SK-N-SH treated with all-trans-retinoic acid at 6 μM for 48 hours (cell line): ENCODE data around the gene NADSYN1.

Experiments used
- ATAC-seq: fragments of 200-7000 bp; cut with Tn5 transposase; 3 replicates; pipeline ENCODE4 v1.9.1; 2020; ENCODE audit warnings: mild to moderate bottlenecking, moderate library complexity
- ARNTL ChIP-seq: fragments of 450-650 bp; formaldehyde crosslinking; IDR thresholded peaks from 2 replicates; pipeline ENCODE4 v1.5.0; 2020; ENCODE audit warnings: low read depth, mild to moderate bottlenecking, moderate library complexity, borderline replicate concordance
- BACH2 ChIP-seq: fragments of 250-450 bp; sonication (Bioruptor Pico); IDR thresholded peaks from 2 replicates; pipeline ENCODE4 v1.9.0; 2021; ENCODE audit warnings: mild to moderate bottlenecking, borderline replicate concordance
- CSDC2 ChIP-seq: fragments of 250-450 bp; sonication (Bioruptor Pico); IDR thresholded peaks from 2 replicates; pipeline ENCODE4 v1.5.0; 2020; ENCODE audit warnings: mild to moderate bottlenecking, moderate library complexity
- ESRRG ChIP-seq: fragments of 250-450 bp; sonication (Bioruptor Pico); IDR thresholded peaks from 2 replicates; pipeline ENCODE4 v1.6.1; 2021; ENCODE audit warnings: mild to moderate bottlenecking
- GLIS3 ChIP-seq: fragments of 250-450 bp; sonication (Bioruptor Pico); IDR thresholded peaks from 2 replicates; pipeline ENCODE4 v1.5.0; 2020; ENCODE audit warnings: mild to moderate bottlenecking, moderate library complexity
- ISL1 ChIP-seq: fragments of 250-450 bp; sonication (Bioruptor Pico); IDR thresholded peaks from 2 replicates; pipeline ENCODE4 v2.1.2; 2022; ENCODE audit warnings: mild to moderate bottlenecking, moderate library complexity
- OSR1 ChIP-seq: fragments of 250-450 bp; sonication (Bioruptor Pico); IDR thresholded peaks from 2 replicates; pipeline ENCODE4 v1.8.0; 2022; ENCODE audit warnings: moderate library complexity, mild to moderate bottlenecking, inconsistent platforms
- PATZ1 ChIP-seq: fragments of 250-450 bp; sonication (Bioruptor Pico); IDR thresholded peaks from 2 replicates; pipeline ENCODE4 v1.8.0; 2020; ENCODE audit warnings: mild to moderate bottlenecking, moderate library complexity, borderline replicate concordance
- PPARA ChIP-seq: fragments of 250-450 bp; sonication (Bioruptor Pico); IDR thresholded peaks from 2 replicates; pipeline ENCODE4 v1.5.0; 2020; ENCODE audit warnings: mild to moderate bottlenecking, borderline replicate concordance
- RARB ChIP-seq: fragments of 250-450 bp; sonication (Bioruptor Pico); IDR thresholded peaks from 2 replicates; pipeline ENCODE4 v1.8.0; 2021; ENCODE audit warnings: mild to moderate bottlenecking, moderate library complexity
- SNAI2 ChIP-seq: fragments of 250-450 bp; sonication (Bioruptor Pico); IDR thresholded peaks from 2 replicates; pipeline ENCODE4 v1.5.0; 2020; ENCODE audit warnings: mild to moderate bottlenecking, moderate library complexity
- TCF4 ChIP-seq: fragments of 250-450 bp; sonication (Bioruptor Pico); IDR thresholded peaks from 2 replicates; pipeline ENCODE4 v1.8.0; 2021; ENCODE audit warnings: mild to moderate bottlenecking, moderate library complexity, borderline replicate concordance
- TOX ChIP-seq: fragments of 250-450 bp; sonication (Bioruptor Pico); IDR thresholded peaks from 2 replicates; pipeline ENCODE4 v1.8.0; 2021; ENCODE audit warnings: mild to moderate bottlenecking, moderate library complexity, borderline replicate concordance
- ZC3H10 ChIP-seq: fragments of 250-450 bp; sonication (Bioruptor Pico); IDR thresholded peaks from 2 replicates; pipeline ENCODE4 v1.5.1; 2021; ENCODE audit warnings: mild to moderate bottlenecking, moderate library complexity
- ZFP3 ChIP-seq: fragments of 250-450 bp; sonication (Bioruptor Pico); IDR thresholded peaks from 2 replicates; pipeline ENCODE4 v1.5.0; 2020; ENCODE audit warnings: mild to moderate bottlenecking, moderate library complexity
- ZFP30 ChIP-seq: fragments of 450-650 bp; formaldehyde crosslinking; IDR thresholded peaks from 2 replicates; pipeline ENCODE4 v1.5.0; 2022; ENCODE audit warnings: mild to moderate bottlenecking, moderate library complexity
- ZNF70 ChIP-seq: fragments of 450-650 bp; formaldehyde crosslinking; IDR thresholded peaks from 2 replicates; pipeline ENCODE4 v1.5.0; 2020; ENCODE audit warnings: mild to moderate bottlenecking, moderate library complexity
- ZNF8 ChIP-seq: fragments of 450-650 bp; formaldehyde crosslinking; IDR thresholded peaks from 2 replicates; pipeline ENCODE4 v1.5.0; 2020; ENCODE audit warnings: mild to moderate bottlenecking, moderate library complexity
- TF ChIP-seq, protein P1 (sequence below): fragments of 250-450 bp; sonication (Bioruptor Pico); IDR thresholded peaks from 2 replicates; pipeline ENCODE4 v1.5.1; 2020; ENCODE audit warnings: low read depth, mild to moderate bottlenecking, moderate library complexity
- TF ChIP-seq, protein P2 (sequence below): fragments of 250-450 bp; sonication (Bioruptor Pico); IDR thresholded peaks from 2 replicates; pipeline ENCODE4 v1.8.0; 2021; ENCODE audit warnings: low read depth, mild to moderate bottlenecking, moderate library complexity, borderline replicate concordance
- TF ChIP-seq, protein P3 (sequence below): fragments of 250-450 bp; sonication (Bioruptor Pico); IDR thresholded peaks from 2 replicates; pipeline ENCODE4 v1.5.0; 2020; ENCODE audit warnings: mild to moderate bottlenecking, moderate library complexity

The NADSYN1 gene

DNA sequence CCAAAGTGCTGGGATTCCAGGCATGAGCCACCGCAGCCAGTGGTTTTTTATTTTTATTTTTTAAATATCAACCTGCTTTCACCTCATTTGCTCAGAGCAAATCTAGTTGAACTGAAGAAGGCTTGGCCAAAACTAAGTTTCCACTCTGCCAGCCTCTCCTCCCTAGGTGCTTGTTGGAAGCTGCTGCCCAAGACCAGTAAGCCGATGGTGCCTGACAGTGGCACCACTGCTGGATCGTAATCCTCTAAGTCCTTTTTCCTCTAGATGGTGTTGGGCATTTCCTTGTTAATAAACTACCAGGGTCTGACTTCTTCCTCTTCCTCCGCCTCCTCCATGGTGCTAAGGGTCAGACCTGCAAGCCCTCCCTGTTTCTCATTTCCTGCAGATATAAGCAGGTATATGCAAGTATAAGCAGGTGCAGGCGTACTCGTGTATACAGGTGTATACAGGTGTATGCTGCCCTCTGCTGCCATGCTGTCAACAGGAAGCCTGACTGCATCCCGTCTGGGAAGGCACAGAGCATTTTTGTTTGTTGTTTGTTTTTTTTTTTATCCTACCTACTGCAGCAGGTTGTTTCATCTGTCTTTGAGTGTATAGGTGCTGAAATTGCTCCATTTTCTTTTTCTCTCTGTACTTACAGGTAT lies 1.6 kb downstream of the NADSYN1 start:
- no peak for ATAC-seq
- no peak for TF ChIP-seq ZFP30 (CRISPR knock-in tag)
- no peak for TF ChIP-seq SNAI2 (CRISPR knock-in tag)
- TF ChIP-seq ZNF8 (CRISPR knock-in tag), result no peak
- no peak for TF ChIP-seq ZC3H10 (CRISPR knock-in tag)
- no peak for TF ChIP-seq ESRRG
- TF ChIP-seq OSR1, result no peak
- TF ChIP-seq, protein P1, sequence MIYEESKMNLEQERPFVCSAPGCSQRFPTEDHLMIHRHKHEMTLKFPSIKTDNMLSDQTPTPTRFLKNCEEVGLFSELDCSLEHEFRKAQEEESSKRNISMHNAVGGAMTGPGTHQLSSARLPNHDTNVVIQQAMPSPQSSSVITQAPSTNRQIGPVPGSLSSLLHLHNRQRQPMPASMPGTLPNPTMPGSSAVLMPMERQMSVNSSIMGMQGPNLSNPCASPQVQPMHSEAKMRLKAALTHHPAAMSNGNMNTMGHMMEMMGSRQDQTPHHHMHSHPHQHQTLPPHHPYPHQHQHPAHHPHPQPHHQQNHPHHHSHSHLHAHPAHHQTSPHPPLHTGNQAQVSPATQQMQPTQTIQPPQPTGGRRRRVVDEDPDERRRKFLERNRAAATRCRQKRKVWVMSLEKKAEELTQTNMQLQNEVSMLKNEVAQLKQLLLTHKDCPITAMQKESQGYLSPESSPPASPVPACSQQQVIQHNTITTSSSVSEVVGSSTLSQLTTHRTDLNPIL (CRISPR knock-in tag), result no peak
- no peak for TF ChIP-seq ARNTL (CRISPR knock-in tag)
- no peak for TF ChIP-seq ZNF70
- no peak for TF ChIP-seq PPARA (CRISPR knock-in tag)
- no peak for TF ChIP-seq ISL1 (CRISPR knock-in tag)
- TF ChIP-seq BACH2 (CRISPR knock-in tag), result no peak
- no peak for TF ChIP-seq RARB (CRISPR knock-in tag)
- TF ChIP-seq PATZ1 (CRISPR knock-in tag), result no peak
- TF ChIP-seq GLIS3 (CRISPR knock-in tag), result no peak
- TF ChIP-seq TOX (CRISPR knock-in tag), result no peak
- TF ChIP-seq, protein P2, sequence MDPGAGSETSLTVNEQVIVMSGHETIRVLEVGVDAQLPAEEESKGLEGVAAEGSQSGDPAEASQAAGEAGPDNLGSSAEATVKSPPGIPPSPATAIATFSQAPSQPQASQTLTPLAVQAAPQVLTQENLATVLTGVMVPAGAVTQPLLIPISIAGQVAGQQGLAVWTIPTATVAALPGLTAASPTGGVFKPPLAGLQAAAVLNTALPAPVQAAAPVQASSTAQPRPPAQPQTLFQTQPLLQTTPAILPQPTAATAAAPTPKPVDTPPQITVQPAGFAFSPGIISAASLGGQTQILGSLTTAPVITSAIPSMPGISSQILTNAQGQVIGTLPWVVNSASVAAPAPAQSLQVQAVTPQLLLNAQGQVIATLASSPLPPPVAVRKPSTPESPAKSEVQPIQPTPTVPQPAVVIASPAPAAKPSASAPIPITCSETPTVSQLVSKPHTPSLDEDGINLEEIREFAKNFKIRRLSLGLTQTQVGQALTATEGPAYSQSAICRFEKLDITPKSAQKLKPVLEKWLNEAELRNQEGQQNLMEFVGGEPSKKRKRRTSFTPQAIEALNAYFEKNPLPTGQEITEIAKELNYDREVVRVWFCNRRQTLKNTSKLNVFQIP (CRISPR knock-in tag), result no peak
- TF ChIP-seq TCF4 (CRISPR knock-in tag), result no peak
- TF ChIP-seq, protein P3, sequence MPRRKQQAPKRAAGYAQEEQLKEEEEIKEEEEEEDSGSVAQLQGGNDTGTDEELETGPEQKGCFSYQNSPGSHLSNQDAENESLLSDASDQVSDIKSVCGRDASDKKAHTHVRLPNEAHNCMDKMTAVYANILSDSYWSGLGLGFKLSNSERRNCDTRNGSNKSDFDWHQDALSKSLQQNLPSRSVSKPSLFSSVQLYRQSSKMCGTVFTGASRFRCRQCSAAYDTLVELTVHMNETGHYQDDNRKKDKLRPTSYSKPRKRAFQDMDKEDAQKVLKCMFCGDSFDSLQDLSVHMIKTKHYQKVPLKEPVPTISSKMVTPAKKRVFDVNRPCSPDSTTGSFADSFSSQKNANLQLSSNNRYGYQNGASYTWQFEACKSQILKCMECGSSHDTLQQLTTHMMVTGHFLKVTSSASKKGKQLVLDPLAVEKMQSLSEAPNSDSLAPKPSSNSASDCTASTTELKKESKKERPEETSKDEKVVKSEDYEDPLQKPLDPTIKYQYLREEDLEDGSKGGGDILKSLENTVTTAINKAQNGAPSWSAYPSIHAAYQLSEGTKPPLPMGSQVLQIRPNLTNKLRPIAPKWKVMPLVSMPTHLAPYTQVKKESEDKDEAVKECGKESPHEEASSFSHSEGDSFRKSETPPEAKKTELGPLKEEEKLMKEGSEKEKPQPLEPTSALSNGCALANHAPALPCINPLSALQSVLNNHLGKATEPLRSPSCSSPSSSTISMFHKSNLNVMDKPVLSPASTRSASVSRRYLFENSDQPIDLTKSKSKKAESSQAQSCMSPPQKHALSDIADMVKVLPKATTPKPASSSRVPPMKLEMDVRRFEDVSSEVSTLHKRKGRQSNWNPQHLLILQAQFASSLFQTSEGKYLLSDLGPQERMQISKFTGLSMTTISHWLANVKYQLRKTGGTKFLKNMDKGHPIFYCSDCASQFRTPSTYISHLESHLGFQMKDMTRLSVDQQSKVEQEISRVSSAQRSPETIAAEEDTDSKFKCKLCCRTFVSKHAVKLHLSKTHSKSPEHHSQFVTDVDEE, result no peak
- TF ChIP-seq ZFP3, result no peak

- no peak for ATAC-seq
- no peak for TF ChIP-seq ZFP30 (CRISPR knock-in tag)
- TF ChIP-seq PPARA (CRISPR knock-in tag), result no peak
- TF ChIP-seq ISL1 (CRISPR knock-in tag), result no peak
- no peak for TF ChIP-seq ZC3H10 (CRISPR knock-in tag)
- TF ChIP-seq ZNF8 (CRISPR knock-in tag), result no peak
- no peak for TF ChIP-seq CSDC2 (CRISPR knock-in tag)
These were observed 3.3 kb downstream of the NADSYN1 start for GRCh38 chr11:71456294-71456693.

DNA sequence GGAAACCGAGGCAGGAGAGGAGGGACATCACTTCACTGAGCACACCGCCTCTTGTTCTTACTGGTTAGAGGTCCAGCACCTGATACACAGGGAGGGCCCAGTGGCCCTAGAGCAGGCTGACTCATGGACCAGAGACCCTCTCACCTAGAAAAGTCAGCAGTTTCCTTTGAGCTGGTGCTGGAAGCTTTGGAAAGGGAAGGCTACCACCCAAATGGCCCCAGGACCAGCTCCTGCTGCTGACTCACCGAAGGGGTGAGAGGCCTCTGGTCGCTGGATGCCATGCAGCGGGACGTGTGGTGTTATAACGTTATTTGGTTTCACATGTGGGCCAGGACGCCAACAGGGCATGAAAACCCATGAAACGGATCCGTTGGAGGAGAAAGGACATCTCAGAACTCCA lies 3.8 kb downstream of the NADSYN1 start:
- no peak for TF ChIP-seq CSDC2 (CRISPR knock-in tag)
- TF ChIP-seq ZFP3, result no peak
- no peak for TF ChIP-seq TCF4 (CRISPR knock-in tag)
- TF ChIP-seq ISL1 (CRISPR knock-in tag), result no peak
- no peak for TF ChIP-seq GLIS3 (CRISPR knock-in tag)
- TF ChIP-seq PPARA (CRISPR knock-in tag), result no peak
- ATAC-seq, result no peak
